PC-3 (cell line): ENCODE data around the gene CREM.

Source experiments
- CTCF ChIP-seq: fragments of 300-600 bp; sonication (generic); conservative IDR thresholded peaks from 2 replicates; pipeline ENCODE4 v1.5.1; 2017; ENCODE audit warnings: antibody characterized with exemption, low read depth, mild to moderate bottlenecking, low read length
- EZH2 ChIP-seq: fragments of 300-600 bp; sonication (generic); IDR thresholded peaks from one replicate; pipeline ENCODE4 v1.6.1; 2017; ENCODE audit warnings: antibody characterized with exemption, mild to moderate bottlenecking, low read length; ENCODE audit not compliant: unreplicated experiment
- EZH2phosphoT487 ChIP-seq: fragments of 300-600 bp; sonication (generic); IDR thresholded peaks from 2 replicates; pipeline ENCODE4 v1.6.1; 2018; ENCODE audit warnings: mild to moderate bottlenecking, antibody characterized with exemption, low read length, borderline replicate concordance

GRCh38 chr10:35231646-35232045 lies 105.0 kb downstream of the CREM start:
- no peak for TF ChIP-seq CTCF
- no peak for TF ChIP-seq EZH2
- TF ChIP-seq EZH2phosphoT487, result no peak
